GM19372 (cell line): Measurements from ENCODE around the gene SUGCT.
A peak's percentile ranks its signal among the peaks of the same experiment; 100 is the strongest.

Experiments used
- ATAC-seq: cut with Tn5 transposase; IDR thresholded peaks from one replicate; pipeline ENCODE4 v1.9.1; 2021; ENCODE audit warnings: mild to moderate bottlenecking, low read depth, moderate library complexity; ENCODE audit not compliant: unreplicated experiment

The SUGCT gene

GRCh38 chr7:40546616-40547501 is 412.1 kb downstream of the SUGCT start:
- no peak for ATAC-seq

- ATAC-seq, result no peak
Observed at GRCh38 chr7:40549372-40550039, 414.7 kb downstream of the SUGCT start.

- ATAC-seq, result peak; percentile 58
Observed at GRCh38 chr7:40551685-40552576, 417.1 kb downstream of the SUGCT start.

GRCh38 chr7:40560672-40561071 is 425.9 kb downstream of the SUGCT start:
- no peak for ATAC-seq

GRCh38 chr7:40566879-40567278 is 432.1 kb downstream of the SUGCT start:
- no peak for ATAC-seq

- ATAC-seq, result no peak
Observed at GRCh38 chr7:40569326-40569725, 434.5 kb downstream of the SUGCT start.

- no peak for ATAC-seq
Observed at GRCh38 chr7:40570223-40570622, 435.4 kb downstream of the SUGCT start.

GRCh38 chr7:40571796-40572195 is 437.0 kb downstream of the SUGCT start:
- ATAC-seq, result no peak

GRCh38 chr7:40572810-40573465 is 438.1 kb downstream of the SUGCT start:
- no peak for ATAC-seq

GRCh38 chr7:40579401-40579800 is 444.6 kb downstream of the SUGCT start:
- ATAC-seq, result no peak

- no peak for ATAC-seq
Observed at GRCh38 chr7:40580776-40581175, 446.0 kb downstream of the SUGCT start.

GRCh38 chr7:40582539-40582938 is 447.7 kb downstream of the SUGCT start:
- no peak for ATAC-seq

- ATAC-seq, result no peak
Observed at GRCh38 chr7:40583667-40584444, 449.1 kb downstream of the SUGCT start.

- ATAC-seq, result no peak
Observed at GRCh38 chr7:40584667-40585433, 450.0 kb downstream of the SUGCT start.

- ATAC-seq, result no peak
Observed at GRCh38 chr7:40586197-40586596, 451.4 kb downstream of the SUGCT start.

- ATAC-seq, result no peak
Observed at GRCh38 chr7:40587419-40587818, 452.6 kb downstream of the SUGCT start.

- ATAC-seq, result no peak
Observed at GRCh38 chr7:40595129-40595528, 460.3 kb downstream of the SUGCT start.

- ATAC-seq, result no peak
Observed at GRCh38 chr7:40595832-40596231, 461.0 kb downstream of the SUGCT start.

GRCh38 chr7:40597517-40597916 is 462.7 kb downstream of the SUGCT start:
- ATAC-seq, result no peak
